Right lung (tissue), 5 donors: ENCODE results near the gene EML4. TPM values are rescaled to one million over a fixed set of nuclear protein-coding genes. Genes with fewer than 3 reads are reported as not detected.

ENCODE experiments used
- DNase-seq, 2 donors: peaks; one replicate each; pipeline ENCODE4 v3.0.0-alpha.2; 2013
- polyA plus RNA-seq, 5 donors: library from polyadenylated mRNA; unstranded; fragments of 120-200 nt; gene quantifications; one replicate each; pipeline versions ENCODE4 v1.2.1 to v1.2.3, GENCODE V29; 2013; ENCODE audit warnings: inconsistent platforms in 1 of 5, low replicate concordance in 1 of 5; ENCODE audit not compliant: insufficient read length in 5 of 5, insufficient read depth in 1 of 5

Gene EML4
- polyA plus RNA-seq, 5 donors = 57.9 to 109 (median 100) TPM

DNA sequence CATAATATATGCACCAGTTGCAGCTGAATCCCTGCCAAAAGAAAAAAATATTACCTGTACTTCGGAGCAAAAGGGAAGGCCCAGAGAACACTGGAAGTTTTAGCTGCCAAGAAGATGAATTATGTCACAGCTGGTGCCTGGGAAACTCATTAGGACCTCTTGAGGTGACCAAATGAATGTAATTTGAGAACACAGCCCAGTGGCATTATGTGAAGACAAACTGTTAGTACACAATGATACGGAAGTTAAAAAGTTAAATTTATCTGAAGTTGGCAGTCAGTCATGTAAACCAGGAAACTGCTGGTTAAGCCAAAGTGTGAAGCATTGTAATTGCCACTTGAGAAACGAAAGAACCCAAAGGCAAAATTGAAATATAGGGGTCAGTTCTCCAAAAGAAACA is 80.7 kb downstream of the EML4 start:
- peak; percentile 32 to 46 for DNase-seq

DNA sequence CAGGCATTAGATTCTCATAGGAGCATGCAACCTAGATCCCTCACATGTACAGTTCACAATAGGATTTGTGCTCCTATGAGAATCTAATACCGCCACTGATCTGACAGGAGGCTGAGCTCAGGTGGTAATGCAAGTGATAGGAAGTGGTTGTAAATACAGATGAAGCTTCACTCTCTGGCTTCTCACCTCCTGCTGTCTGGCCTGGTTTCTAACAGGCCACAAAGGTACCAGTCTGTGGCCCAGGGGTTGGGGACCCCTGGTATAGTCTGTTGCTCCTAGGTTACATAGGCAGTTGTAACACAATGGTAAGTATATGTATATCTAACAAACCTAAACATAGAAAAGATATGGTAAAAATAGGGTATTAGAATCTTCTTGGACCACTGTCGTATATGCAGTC is 81.8 kb downstream of the EML4 start:
- DNase-seq = no peak

DNA sequence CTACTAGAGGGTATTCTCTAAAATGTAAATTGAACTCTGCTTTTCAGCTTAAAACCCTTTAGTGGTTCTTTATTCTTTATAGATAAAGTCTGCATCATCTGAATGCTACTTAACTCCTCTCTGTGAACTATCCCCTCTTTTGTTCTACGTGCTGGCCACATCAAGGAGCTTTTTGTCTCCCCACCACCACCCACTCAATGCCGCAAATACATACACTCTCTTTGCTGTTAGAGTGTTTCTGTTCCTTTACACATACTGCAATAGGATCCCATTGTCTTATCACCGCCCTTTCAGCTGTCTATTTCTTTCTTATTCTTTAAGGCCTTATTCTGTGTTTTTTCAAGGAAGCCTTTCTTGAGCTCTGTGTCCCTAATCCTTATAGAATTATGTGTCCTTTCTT is 83.3 kb downstream of the EML4 start:
- no peak for DNase-seq

DNA sequence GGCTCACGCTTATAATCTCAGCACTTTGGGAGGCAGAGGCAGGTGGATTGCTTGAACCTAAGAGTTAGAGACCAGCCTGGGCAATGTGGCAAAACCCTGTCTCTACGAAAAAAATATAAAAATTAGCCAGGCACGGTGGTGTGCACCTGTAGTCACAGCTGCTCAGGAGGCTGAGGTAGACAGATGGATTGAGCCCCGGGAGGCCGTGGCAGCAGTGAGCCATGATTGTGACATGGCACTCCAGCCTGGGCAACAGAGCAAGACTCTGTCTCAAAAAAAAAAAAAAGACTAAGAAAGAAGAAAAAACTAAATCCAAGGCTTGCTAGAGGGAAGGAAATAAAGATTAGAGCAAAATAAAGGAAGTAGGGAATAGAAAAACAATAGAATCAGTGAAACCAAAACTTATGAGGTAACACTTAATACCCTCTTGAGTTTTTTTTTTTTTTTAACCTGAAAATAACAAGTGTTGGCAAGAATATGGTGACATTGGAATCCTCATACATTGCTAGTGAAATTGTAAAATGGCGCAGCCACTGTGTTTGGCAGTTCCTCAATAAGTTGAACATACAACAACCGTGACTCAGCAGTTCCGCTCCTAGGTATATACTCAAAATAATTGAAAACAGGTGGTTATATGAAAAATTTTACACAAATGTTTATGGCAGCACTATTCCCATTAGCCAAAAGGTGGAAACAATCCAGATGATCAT is 85.2 kb downstream of the EML4 start:
- DNase-seq = no peak

DNA sequence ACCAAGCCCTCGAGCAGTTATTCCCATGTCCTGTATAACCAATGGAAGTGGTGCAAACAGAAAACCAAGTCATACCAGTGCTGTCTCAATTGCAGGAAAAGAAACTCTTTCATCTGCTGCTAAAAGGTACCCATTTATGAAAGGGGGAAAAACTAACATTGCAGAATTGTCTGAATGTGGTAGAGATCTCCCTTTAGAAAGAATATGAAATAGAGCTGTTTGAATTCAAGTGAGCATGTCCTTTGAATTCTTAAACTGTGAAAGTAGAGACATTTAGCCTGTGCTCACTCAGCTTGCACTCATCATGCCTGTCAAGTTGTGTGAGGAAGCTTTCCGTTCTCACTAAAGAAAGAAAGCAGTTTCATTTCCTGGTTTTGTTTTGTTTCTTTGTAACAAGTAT is 87.4 kb downstream of the EML4 start:
- peak; percentile 52 to 53 for DNase-seq

DNA sequence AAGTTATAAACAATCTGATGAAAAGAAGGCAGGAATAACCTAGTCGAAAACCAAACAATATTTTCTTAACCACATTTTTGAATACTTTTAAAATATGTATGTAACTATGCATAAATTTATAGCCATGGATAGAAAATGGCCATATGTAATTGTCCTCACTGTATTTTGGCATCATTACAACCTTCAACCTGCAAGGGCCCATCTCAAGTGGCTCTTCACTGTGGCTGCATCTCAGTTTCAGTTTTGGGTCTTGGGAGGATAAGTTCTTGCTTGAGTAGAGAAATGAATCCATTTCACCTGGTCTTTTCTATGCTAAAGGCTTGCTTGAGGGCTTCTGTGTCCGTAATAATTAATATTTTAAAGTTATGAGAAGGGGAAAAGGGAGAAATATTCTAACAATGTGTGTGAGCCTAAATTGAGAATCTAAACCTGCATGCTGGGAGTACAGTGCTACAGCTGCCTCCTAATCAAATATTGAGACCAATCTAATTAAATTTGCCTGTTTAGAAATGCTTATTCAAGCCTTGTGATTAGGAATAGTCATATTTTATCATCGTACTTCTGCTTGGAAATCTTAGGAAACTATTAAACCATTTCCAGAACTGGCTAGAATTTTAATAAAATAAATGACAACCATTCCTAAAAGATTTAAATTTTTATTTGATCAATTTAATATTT is 92.5 kb downstream of the EML4 start:
- DNase-seq = no peak

DNA sequence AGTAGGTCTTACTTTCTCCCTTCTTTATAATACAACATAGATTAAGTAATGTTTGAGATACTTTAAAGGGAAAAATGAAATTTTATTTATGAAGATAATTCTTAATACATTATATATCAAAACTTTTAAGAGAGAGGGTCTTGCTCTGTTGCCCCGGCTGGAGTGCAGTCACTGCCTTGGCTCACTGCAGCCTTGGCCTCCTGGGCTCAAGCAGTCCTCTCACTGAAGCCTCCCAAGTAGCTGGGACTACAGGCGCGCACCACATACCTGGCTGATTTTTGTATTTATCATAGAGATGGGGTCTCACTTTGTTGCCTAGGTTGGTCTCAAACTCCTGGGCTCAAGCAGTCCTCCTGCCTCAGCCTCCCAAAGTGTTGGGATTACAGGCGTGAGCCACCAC is 97.1 kb downstream of the EML4 start:
- DNase-seq = no peak

DNA sequence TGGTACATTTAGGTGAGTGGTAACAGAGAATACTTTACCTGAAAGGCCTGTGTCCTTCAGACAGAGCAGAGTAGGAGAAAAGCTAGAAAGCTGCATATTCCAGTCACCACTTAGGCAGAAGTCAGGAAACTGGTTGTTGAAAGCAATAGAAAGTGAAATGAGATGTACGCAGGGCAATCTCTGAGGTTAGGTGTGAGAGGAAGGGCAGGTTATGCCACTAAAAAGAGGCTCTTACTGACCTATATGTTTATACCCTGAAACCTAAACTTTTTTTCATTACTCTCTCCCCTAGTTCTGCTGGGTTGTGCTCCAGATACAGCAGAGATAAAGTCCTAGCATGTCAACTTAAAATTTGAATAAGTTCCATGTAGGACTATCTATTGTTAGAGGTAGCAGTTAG is 98.4 kb downstream of the EML4 start:
- no peak for DNase-seq

DNA sequence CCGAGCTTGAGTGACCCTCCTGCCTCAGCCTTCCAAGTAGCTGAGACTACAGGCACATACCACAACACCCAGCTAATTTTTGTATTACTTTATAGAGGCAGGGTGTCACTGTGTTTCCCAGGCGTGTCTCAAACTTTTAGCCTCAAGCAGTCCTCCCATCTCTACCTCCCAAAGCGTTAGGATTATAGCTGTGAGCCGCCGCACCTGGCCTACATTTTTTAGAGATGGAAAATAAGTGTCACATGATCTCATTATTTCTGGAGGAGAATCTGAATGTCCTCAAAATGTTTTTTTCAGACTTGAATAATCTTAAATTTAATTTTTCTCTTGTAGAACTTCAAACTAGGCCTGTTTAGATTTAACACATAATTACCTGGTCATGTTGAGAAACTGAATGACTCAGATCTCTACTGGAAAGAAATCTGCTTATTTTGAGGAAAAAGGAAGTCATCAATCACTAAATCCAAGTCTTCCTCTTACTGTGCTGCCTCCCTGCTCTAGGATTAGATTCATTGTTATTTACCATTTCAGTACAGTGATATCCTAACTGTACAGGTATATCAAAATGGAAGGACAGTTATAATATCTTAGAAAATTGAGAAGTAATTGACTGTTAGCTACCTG is 99.5 kb downstream of the EML4 start:
- no peak for DNase-seq

DNA sequence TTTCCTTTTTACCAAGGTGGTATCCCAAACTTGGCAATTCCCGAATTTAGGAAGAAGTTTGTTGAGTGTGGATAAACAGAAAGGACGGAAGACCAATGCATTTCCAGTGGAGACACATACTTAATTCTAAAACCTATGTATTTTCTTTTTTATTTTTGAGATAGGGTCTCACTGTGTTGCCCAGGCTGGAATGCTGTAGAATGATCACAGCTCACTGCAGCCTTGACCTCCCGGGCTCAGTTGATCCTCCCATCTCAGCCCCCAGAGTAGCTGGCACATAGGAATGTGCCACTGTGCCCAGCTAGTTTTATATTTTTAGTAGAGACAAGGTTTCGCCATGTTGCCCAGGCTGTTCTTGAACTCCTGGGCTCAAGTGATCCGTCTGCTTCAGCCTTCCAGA is 101.6 kb downstream of the EML4 start:
- DNase-seq = no peak

DNA sequence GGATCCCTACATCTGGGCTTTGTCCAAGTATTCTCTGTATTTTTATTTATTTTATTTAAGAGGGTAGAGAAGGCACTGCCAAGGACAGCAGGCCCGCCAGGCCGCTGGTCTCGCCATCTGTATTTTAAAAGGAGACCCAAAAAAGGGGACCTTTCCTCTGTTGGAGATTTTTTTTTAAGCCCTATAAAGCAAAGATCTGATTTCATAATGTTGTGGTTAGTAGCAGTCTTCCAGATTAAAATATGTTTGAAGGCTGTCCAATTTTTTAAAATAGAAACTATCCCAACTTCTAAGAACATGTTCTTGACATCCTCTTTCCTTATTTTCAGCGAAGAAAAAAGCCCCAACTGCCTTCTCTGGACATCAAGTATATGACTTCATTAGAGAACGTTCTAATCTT is 102.1 kb downstream of the EML4 start:
- DNase-seq = peak; percentile 39 to 46

DNA sequence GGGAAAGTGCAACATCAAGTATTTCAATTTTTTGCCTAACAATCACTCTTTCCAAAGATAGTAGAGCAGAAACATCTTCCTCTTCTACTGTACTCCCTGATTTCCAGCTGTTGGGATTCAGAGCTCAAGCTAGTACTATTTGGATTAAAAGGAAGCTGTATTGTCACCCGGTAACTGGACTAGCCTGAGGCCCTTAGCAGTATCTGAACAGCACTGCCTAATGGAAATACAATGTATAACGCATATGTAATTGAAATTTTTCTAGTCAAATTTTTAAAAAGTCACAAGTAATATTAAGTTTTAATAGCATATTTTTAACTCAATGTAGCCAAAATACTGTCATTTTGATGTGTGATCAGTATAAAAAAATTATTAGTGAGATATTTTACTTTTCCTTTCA is 105.7 kb downstream of the EML4 start:
- DNase-seq = no peak

DNA sequence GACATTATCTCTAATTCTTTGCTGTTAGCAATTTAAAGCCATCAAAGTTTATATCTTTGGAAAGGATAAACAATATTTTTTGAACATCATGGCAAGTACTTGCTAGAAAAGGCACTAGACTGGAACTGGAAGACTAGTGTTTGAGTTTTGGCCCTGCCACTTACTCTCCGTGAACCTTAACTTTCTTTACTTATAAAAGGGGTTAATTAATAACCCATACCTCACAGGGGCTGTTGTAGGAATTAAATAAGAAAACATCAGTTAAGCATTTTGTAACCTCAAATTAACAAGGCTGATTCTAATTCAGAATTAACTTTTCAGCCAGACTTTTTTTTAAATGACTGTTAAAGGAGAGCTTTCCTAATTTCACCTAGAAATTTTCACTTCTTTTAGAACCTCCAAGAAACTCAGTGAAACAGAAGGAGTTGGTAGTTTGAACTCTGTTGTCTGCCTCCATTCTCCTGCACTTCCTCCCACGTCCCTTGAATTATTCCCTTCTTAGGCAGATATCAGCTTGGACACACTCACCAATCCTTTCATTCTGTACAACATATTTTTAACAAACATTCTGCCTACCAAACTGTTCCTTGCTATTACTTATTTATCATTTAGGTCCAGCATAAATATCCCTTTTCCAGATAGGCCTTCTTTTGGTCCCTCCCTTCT is 112.4 kb downstream of the EML4 start:
- DNase-seq = no peak

DNA sequence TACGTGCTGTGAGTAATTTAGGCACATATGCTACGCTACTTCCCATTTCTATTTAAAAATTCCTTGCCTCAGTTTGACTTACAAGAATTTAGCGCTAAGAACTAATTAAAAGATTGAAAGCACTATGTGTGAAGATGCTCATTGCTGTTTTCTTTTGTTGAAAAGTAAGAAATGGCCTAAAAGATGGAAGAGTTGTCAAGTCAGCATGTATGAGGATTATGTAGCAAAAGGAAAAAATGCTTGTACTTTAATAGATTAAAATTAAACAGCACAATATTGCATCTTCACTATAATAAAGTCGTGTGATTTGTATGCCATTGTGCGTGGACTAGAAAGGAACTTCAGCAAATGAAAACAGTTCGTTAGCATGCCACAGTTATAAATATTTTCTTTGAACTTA is 114.9 kb downstream of the EML4 start:
- no peak for DNase-seq

DNA sequence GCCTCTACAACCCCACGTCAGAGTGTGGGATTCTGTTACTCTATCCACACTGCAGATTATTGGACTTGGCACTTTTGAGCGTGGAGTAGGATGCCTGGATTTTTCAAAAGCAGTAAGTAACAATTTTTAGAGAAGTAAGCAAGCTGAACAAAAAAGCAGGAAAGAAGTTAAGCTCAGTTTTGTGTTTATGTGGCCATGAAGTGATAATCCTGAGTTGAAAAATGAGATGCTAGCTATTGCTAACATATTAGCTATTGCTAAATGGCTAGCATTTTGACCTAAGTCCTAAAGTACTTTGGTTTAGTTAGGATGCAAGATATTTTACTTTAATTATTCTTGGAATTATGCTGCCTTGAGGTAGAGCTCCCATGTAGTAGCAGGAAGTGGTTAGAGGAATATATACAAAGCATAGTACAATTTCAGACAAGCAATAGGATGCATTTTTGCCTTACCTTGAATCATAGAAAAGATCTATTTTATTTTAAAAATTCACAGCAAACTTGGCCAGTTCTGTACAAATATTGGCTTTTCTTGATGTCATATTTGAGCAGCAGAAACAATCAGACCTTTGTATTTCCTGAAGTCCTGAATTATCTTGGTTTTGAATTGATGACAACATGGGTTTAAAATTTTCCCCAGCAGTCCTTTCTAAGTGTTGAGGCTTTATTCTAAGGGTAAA is 117.3 kb downstream of the EML4 start:
- no peak for DNase-seq

DNA sequence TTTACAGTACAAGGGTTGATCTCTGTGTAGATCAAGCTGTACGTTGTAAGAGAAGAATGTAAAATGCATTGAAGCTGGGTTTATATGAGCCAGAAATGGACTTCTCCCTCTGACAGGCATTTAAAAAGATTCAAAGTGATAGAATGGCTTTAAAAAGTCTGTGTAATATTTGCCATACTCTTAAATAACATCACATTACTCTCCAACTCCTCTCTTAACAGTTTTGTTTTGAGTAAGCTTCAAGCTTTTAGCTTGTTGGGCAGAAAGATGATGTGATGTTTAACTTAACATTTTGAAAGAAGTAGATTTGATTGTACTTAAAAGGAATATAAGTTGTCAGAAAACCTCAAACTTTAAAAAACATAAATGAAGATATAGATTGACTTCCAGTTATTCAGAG is 119.7 kb downstream of the EML4 start:
- DNase-seq = no peak

DNA sequence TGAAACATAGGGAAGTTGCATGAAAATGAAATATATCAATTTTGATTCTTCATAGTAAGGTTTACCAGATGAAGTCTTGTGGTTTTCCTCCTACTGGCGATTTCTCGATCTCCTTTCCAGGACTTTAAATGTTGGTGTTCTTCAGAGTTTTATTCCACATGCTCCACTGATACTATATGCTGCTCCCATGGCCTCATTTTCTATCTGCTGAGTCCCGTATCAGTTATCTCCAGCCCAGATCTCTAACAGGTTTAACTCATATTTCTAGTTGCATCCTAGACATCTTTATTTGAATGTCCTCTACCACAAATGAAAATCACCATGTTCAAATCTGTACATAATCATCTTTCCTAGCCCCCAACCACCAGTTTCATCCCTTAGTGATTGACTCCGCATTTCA is 120.1 kb downstream of the EML4 start:
- DNase-seq = no peak

DNA sequence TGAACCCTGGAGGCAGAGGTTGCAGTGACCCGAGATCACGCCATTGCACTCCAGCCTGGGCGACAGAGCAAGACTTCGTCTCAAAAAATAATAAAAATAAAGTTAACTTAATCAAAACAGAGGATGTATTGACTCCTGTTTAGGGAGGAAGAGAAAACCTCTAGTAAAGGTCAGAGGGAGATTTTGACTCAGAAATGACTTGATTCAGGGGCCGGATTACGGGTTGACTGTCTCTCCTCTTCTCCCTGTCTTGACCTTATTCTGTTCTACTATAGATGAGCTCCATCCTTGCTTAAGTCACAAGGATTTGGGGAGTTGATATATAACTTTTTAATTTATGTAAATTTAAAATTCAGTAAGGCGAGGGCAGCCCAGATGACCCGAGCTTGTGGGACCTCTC is 120.9 kb downstream of the EML4 start:
- no peak for DNase-seq

DNA sequence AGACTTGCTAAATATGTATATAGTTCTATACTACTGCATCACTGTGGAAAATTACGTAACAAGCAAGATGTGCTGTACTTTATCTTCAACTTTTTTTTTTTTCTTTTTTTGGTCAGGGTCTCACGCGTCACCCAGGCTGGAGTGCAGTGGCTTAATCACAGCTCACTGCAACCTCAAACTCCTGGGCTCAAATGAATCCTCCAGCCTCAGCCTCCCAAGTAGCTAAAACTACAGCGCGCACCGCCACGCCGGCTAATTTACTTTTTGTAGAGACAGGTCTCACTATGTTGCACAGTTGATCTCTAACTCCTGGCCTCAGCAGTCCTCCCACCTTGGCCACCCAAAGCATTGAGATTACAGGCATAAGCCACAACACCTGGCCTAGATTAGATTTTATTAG is 123.9 kb downstream of the EML4 start:
- no peak for DNase-seq

DNA sequence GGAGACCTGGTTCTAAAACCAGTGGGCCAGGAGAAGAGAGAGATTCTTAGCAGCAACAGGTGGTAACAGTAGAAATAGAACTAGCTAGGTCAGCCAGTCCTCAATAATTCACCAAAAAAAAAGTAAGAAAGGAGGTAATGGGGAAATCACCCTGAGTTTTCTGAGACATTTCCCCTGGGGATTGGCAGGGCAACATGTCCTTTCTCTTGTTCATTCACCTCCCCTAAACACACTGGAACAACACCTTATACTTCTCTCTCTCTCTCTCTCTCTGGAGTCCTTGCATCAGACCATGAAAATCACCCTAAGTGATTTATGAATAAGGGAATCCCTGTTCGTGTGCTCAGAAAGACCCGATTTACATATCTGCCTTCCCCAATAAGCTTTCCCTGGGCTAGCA is 127.1 kb downstream of the EML4 start:
- DNase-seq = no peak

DNA sequence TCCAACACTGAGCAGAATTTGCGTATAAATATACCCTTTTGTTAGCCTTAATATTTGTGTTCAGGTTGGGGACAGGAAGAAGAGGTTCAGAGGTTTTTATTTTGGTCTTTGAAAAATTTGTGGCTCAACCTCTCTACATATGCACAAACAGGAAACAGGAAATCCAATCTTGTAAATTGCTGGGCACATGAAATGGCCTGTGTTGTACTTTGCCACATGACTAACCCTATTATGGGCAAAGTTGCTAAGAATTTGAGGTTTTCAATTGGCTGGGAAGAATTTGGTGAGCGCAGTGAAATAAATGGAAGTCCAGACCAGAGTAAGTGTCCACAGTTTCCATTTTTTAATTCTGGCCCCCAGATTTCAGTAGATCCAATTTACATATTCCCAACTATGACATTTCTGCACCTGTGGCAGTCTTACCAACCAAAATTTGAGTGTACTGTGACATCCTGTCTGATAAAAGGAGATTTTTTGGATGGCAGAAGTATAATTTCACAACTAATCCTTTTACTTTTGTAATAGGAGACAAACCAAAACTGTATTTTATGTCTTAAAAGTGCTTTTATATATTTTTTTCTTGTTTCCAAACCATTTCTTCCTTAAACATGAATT is 128.3 kb downstream of the EML4 start:
- DNase-seq = no peak

DNA sequence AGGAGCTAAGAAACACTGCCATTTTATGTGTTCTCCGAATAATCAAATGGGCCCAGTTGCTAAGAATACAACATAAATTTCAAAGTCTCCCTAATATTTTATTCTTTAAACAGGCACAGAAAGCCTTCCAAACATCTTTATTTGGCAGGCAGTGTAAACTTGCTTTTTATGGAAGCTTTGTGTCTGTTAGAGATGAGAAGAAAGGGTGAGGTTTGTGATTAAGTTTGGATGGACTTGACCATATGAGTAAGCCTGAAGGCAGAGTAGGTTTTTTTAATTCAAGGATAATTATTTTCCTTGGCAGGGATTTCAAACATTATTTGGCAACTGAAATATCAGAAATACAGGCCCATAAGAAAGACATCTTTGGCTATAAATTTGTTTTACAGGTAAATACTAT is 129.0 kb downstream of the EML4 start:
- DNase-seq = no peak
